GM10248 (cell line): Measurements from ENCODE around the gene TWIST2.

Experiments
- CTCF ChIA-PET: fragments of 300-600 bp; sonication (Branson Sonifier 250); formaldehyde crosslinking; extraction: SDS; loops from one replicate; lab custom pipeline; 2021; ENCODE audit warnings: antibody characterized with exemption; lab: Yijun Ruan, JAX
- POLR2A ChIA-PET: fragments of 350-650 bp; sonication (Branson Sonifier 250); formaldehyde crosslinking; extraction: SDS; loops from one replicate; lab custom pipeline; 2020; ENCODE audit warnings: antibody characterized with exemption; lab: Yijun Ruan, JAX
- DNase-seq: peaks from one replicate; pipeline ENCODE4 v3.0.0; 2012; ENCODE audit errors: extremely low spot score
- CTCF ChIP-seq: IDR thresholded peaks from 2 replicates; pipeline ENCODE4 v1.5.1; 2012; ENCODE audit warnings: mild to moderate bottlenecking, low read depth; ENCODE audit errors: extremely low read depth, missing control alignments, control extremely low read depth

Gene TWIST2

DNA sequence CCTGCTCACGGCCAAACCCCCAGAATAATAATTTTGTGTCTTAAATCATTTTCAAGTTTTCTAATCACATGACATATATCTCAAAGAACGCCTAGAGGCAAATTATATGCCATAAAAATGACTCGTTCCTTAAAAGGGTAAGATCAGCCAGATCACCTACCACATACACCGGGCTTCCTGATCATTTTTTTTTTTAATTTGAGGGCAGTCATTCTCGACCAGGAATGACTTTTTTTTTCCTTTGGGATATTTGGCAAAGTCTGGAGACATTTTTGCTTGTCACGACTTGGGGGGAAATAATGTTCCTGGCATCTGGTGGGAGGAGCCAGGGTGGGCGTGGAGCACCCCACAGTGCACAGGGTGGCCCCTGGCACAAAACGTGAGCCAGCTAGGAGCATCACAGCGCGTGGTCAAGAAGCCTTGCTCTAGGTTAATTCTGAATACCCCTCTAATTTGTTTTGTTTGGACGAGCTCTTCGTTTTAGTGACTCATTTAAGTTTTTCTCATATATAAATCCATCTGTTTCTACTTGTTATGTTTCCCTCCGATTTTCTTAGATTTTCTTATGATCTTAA lies 94.9 kb downstream of the TWIST2 start:
- TF ChIP-seq CTCF = no peak
- ChIA-PET POLR2A (no interaction called here), CTCF (no interaction called here)
- no peak for DNase-seq

DNA sequence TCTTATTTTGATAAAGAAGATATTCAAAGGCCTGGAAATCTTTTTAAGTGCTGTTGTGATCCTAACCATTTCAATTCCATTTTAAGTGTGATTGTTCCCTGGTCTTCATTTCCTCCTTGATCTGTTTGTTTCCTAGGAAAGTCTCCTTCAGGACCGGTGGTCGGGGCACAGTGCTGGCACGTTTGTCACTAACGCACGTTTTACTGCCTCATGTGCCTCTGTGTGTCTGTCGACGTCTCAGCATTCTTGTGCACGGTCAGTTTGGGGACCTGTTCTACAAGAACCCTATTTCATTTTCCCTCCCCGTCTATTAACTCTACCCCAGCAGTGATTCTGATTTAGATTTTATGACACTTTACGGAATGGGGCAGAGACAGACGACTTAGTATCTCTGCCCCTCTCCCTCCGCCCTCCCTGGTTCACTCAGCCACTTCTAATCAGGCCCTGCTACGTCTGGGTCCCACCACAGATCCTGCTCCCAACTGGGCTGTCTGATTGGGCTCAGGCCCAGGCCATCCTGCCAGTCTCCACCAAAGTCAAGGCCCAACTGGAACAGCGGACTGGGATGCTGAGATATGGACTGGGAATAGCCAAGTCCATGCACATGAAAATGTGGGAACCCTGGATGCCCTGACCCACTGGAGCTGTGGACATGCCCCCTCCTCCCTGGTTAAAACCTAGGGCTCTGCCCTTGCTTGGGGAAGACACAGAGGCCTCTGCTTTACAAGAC lies 95.6 kb downstream of the TWIST2 start:
- CTCF ChIA-PET = interaction anchor here (1.7 kb wide), 1 partner anchor 13 kb away, joined by 3 read pairs; no protein-coding TSS in a partner anchor
- DNase-seq = no peak
- TF ChIP-seq CTCF = no peak
- POLR2A ChIA-PET = no interaction called here

DNA sequence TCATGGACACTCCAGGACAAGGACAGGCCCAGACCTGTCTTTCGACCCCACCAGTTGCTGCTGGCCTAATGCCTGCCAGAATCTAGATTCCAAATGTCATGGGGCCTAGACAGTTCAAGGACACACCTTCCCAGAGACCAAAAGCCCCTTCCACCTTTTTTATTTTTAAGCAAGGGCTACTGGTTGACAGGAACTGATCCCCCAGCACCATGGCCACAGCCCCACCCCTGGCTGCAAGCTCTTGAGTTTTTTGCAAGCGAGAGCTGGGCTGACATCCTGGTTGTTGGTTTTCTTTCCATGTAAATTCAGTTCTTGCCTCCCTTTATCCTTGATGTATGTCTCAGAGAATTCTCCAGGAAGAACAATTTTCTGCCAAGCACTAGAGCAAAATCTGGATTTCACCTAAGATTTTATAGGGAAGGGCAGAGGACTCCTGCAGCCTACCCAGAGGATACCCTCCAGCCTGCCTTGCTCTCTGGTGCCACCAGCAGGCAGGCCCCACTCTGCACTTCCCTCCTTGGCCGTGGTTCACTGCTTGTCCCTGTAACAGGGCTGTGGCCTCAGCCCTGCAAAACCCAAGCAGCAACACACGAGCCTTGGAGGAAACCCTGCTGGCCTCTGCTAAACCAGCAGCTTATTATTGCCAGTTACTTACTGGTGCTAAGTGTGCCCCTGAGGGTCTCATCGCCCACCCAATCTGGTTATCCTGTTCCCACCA lies 97.7 kb downstream of the TWIST2 start:
- ChIA-PET CTCF (interaction anchor here (1.7 kb wide), 1 partner anchor 15 kb away, joined by 3 read pairs; no protein-coding TSS in a partner anchor), POLR2A (no interaction called here)
- DNase-seq = no peak
- TF ChIP-seq CTCF = peak; percentile 35

- CTCF ChIA-PET = no interaction called here
- DNase-seq = no peak
- POLR2A ChIA-PET = no interaction called here
- no peak for TF ChIP-seq CTCF
These were observed 98.7 kb downstream of the TWIST2 start for GRCh38 chr2:238946318-238947242.

DNA sequence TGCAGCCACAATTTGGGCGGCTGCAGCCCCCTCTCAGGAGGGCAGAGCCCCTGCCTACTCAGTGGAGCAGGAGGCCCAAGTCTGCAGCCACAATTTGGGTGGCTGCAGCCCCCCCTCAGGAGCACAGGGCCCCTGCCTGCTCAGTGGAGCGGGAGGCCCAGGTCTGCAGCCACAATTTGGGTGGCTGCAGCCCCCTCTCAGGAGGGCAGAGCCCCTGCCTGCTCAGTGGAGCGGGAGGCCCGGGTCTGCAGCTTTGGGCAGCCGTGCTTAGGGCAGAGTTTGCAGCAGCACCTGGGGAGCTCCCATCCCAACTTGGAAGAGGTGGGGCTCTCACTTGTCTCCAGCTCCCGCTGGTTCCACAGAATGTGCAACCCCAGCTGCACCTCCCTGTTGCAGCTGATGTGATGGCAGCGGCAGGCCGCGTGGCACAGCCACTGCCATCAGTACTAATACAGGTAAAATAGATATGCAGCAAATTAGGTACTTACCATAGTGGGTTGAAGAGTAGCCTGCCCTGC lies 99.4 kb downstream of the TWIST2 start:
- no peak for TF ChIP-seq CTCF
- no peak for DNase-seq
- POLR2A ChIA-PET = no interaction called here
- CTCF ChIA-PET = no interaction called here
